ENCODE measurements around the gene SSUH2.

Gene SSUH2

GRCh38 chr3:8593021-8593827, 51.4 kb downstream of the SSUH2 start:
- no peak overlapping the region for H4K8ac ChIP-seq (ENCODE audit: low read length)
- H3K9ac ChIP-seq (ENCODE audit: low read length): no peak overlapping the region
- peak; percentile 8 for DNase-seq
- H3K9me3 ChIP-seq (ENCODE audit: control insufficient read depth, low read length): no peaks in the 10 kb centered on the region
- H2AK5ac ChIP-seq (ENCODE audit: low read length, severe bottlenecking): no peak overlapping the region
- H2BK15ac ChIP-seq (ENCODE audit: low read depth, poor library complexity, severe bottlenecking): no peak overlapping the region
- H2BK120ac ChIP-seq (ENCODE audit: low read depth, low read length): no peak overlapping the region
- H3K14ac ChIP-seq (ENCODE audit: low read length in 2 of 2): no peak overlapping the region
- H3K4me3 ChIP-seq (ENCODE audit: insufficient read depth in 1 of 2, low read depth in 1 of 2, low read length in 2 of 2): no peak overlapping the region
- no peaks in the 10 kb centered on the region for H3K36me3 ChIP-seq (ENCODE audit: control insufficient read depth in 1 of 2, insufficient read depth in 2 of 2, low read depth in 1 of 2, low read length in 2 of 2)
- H3K4me1 ChIP-seq (ENCODE audit: control insufficient read depth, insufficient read depth, low read depth, low read length): peaks cover 7% of the 10 kb centered on the region
- H3K4ac ChIP-seq (ENCODE audit: low read depth in 1 of 2, low read length in 2 of 2): no peak overlapping the region
- H3K27ac ChIP-seq (ENCODE audit: low read length, poor library complexity, severe bottlenecking): no peak overlapping the region
- no peak overlapping the region for H2AFZ ChIP-seq (ENCODE audit: low read depth, low read length)
- no peak overlapping the region for H3K4me2 ChIP-seq (ENCODE audit: low read length, poor library complexity, severe bottlenecking)
- no peaks in the 10 kb centered on the region for H3K79me1 ChIP-seq (replicated peaks; ENCODE audit: low read length, poor library complexity, severe bottlenecking)
- H3K18ac ChIP-seq (ENCODE audit: low read depth in 1 of 2, low read length in 2 of 2): peak overlapping the region in 1 of 2 experiments; percentile 60
- no peak overlapping the region for H3K23ac ChIP-seq (ENCODE audit: low read length in 2 of 2)
- no peaks in the 10 kb centered on the region for H3K27me3 ChIP-seq (ENCODE audit: control insufficient read depth in 1 of 2, insufficient read depth in 1 of 2, low read length in 2 of 2)
- peak overlapping the region; percentile 2 for H4K91ac ChIP-seq (ENCODE audit: low read length)
- no peak overlapping the region for H2BK5ac ChIP-seq (ENCODE audit: low read depth, low read length, poor library complexity, severe bottlenecking)
- WGBS: 86% methylated on average over 9 of the region's 9 CpGs
- no peak overlapping the region for H2BK12ac ChIP-seq (ENCODE audit: low read length in 2 of 2)

DNA sequence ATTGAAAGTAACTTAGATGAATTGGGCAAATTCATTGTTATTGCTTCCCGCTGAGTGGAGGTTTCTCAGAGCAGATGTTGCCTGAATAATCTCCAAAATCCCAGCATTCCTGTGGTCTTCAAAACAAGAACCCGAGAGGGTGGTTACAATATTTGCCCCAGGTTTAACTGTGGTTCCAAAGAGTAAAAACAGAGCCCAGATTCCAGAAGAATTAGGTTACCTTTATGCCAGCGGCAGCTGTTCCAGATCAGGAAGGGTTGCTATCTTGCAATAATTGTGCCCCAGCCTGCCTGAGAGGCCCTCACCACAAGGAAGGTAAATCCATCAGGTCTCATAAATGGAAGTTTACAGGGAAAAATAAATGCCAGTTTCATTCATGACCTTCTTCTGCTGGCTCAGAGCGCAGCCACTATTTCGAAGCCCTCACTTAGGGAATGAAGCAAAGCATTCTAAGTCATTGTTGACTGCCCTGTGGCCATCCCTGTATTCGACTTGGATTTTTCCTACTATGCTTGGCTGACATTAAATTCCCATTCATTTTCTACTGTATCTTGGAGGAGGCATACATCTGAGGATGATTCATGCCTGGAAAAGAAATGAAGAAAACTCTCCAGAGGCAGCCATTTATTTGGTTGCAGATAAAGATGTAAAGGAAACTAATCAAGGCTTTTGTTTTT, 54.6 kb downstream of the SSUH2 start:
- H3K9me3 ChIP-seq (ENCODE audit: control insufficient read depth, low read length): no peaks in the 10 kb centered on the region
- peak overlapping the region; percentile 95 for H2AK5ac ChIP-seq (ENCODE audit: low read length, severe bottlenecking)
- H3K79me1 ChIP-seq (replicated peaks; ENCODE audit: low read length, poor library complexity, severe bottlenecking): no peaks in the 10 kb centered on the region
- WGBS: 66% methylated on average over 5 of the region's 6 CpGs
- H2AFZ ChIP-seq (ENCODE audit: low read depth, low read length): no peak overlapping the region
- H2BK5ac ChIP-seq (ENCODE audit: low read depth, low read length, poor library complexity, severe bottlenecking): peak overlapping the region; percentile 39
- no peak overlapping the region for H3K14ac ChIP-seq (ENCODE audit: low read length in 2 of 2)
- no peak overlapping the region for H4K8ac ChIP-seq (ENCODE audit: low read length)
- H3K36me3 ChIP-seq (ENCODE audit: control insufficient read depth in 1 of 2, insufficient read depth in 2 of 2, low read depth in 1 of 2, low read length in 2 of 2): no peaks in the 10 kb centered on the region
- no peaks in the 10 kb centered on the region for H3K27me3 ChIP-seq (ENCODE audit: control insufficient read depth in 1 of 2, insufficient read depth in 1 of 2, low read length in 2 of 2)
- peak overlapping the region; percentile 98 for H3K27ac ChIP-seq (ENCODE audit: low read length, poor library complexity, severe bottlenecking)
- no peak overlapping the region for H3K9ac ChIP-seq (ENCODE audit: low read length)
- no peak overlapping the region for H4K91ac ChIP-seq (ENCODE audit: low read length)
- no peak overlapping the region for H3K4me3 ChIP-seq (ENCODE audit: insufficient read depth in 1 of 2, low read depth in 1 of 2, low read length in 2 of 2)
- no peak overlapping the region for H3K4me2 ChIP-seq (ENCODE audit: low read length, poor library complexity, severe bottlenecking)
- H3K23ac ChIP-seq (ENCODE audit: low read length in 2 of 2): no peak overlapping the region
- H2BK15ac ChIP-seq (ENCODE audit: low read depth, poor library complexity, severe bottlenecking): no peak overlapping the region
- no peak overlapping the region for H2BK12ac ChIP-seq (ENCODE audit: low read length in 2 of 2)
- H3K4me1 ChIP-seq (ENCODE audit: control insufficient read depth, insufficient read depth, low read depth, low read length): peaks cover 7% of the 10 kb centered on the region
- no peak overlapping the region for H2BK120ac ChIP-seq (ENCODE audit: low read depth, low read length)
- peak; percentile 21 for DNase-seq
- H3K4ac ChIP-seq (ENCODE audit: low read depth in 1 of 2, low read length in 2 of 2): peak overlapping the region in 1 of 2 experiments; percentile 13
- no peak overlapping the region for H3K18ac ChIP-seq (ENCODE audit: low read depth in 1 of 2, low read length in 2 of 2)

GRCh38 chr3:8584661-8585060, 59.9 kb downstream of the SSUH2 start:
- Histone ChIP-seq H2BK12ac (ENCODE audit: low read length in 2 of 2) (no peak overlapping the region), H3K4ac (ENCODE audit: low read depth in 1 of 2, low read length in 2 of 2) (no peak overlapping the region), H4K8ac (ENCODE audit: low read length) (no peak overlapping the region), H3K27me3 (ENCODE audit: control insufficient read depth in 1 of 2, insufficient read depth in 1 of 2, low read length in 2 of 2) (no peaks in the 10 kb centered on the region), H3K4me1 (ENCODE audit: control insufficient read depth, insufficient read depth, low read depth, low read length) (no peaks in the 10 kb centered on the region), H4K91ac (ENCODE audit: low read length) (no peak overlapping the region), H2BK15ac (ENCODE audit: low read depth, poor library complexity, severe bottlenecking) (no peak overlapping the region), H2BK120ac (ENCODE audit: low read depth, low read length) (no peak overlapping the region), H3K9ac (ENCODE audit: low read length) (no peak overlapping the region), H3K9me3 (ENCODE audit: control insufficient read depth, low read length) (no peaks in the 10 kb centered on the region), H2AK5ac (ENCODE audit: low read length, severe bottlenecking) (no peak overlapping the region), H2AFZ (ENCODE audit: low read depth, low read length) (no peak overlapping the region), H3K18ac (ENCODE audit: low read depth in 1 of 2, low read length in 2 of 2) (no peak overlapping the region), H3K4me2 (ENCODE audit: low read length, poor library complexity, severe bottlenecking) (no peak overlapping the region), H3K79me1 (replicated peaks; ENCODE audit: low read length, poor library complexity, severe bottlenecking) (no peaks in the 10 kb centered on the region), H3K4me3 (ENCODE audit: insufficient read depth in 1 of 2, low read depth in 1 of 2, low read length in 2 of 2) (no peak overlapping the region), H3K27ac (ENCODE audit: low read length, poor library complexity, severe bottlenecking) (no peak overlapping the region), H2BK5ac (ENCODE audit: low read depth, low read length, poor library complexity, severe bottlenecking) (no peak overlapping the region), H3K23ac (ENCODE audit: low read length in 2 of 2) (no peak overlapping the region), H3K14ac (ENCODE audit: low read length in 2 of 2) (no peak overlapping the region), H3K36me3 (ENCODE audit: control insufficient read depth in 1 of 2, insufficient read depth in 2 of 2, low read depth in 1 of 2, low read length in 2 of 2) (no peaks in the 10 kb centered on the region)
- no peak for DNase-seq
- 97% methylated on average over 2 of the region's 2 CpGs for whole genome bisulfite sequencing

- H3K4me3 ChIP-seq (ENCODE audit: insufficient read depth in 1 of 2, low read depth in 1 of 2, low read length in 2 of 2): no peak overlapping the region
- H2BK5ac ChIP-seq (ENCODE audit: low read depth, low read length, poor library complexity, severe bottlenecking): no peak overlapping the region
- no peak overlapping the region for H3K23ac ChIP-seq (ENCODE audit: low read length in 2 of 2)
- no peak overlapping the region for H2AFZ ChIP-seq (ENCODE audit: low read depth, low read length)
- no peak overlapping the region for H3K18ac ChIP-seq (ENCODE audit: low read depth in 1 of 2, low read length in 2 of 2)
- H2BK120ac ChIP-seq (ENCODE audit: low read depth, low read length): no peak overlapping the region
- no peak overlapping the region for H4K91ac ChIP-seq (ENCODE audit: low read length)
- no peaks in the 10 kb centered on the region for H3K79me1 ChIP-seq (replicated peaks; ENCODE audit: low read length, poor library complexity, severe bottlenecking)
- no peak overlapping the region for H3K4me2 ChIP-seq (ENCODE audit: low read length, poor library complexity, severe bottlenecking)
- H3K9ac ChIP-seq (ENCODE audit: low read length): no peak overlapping the region
- no peak overlapping the region for H2BK12ac ChIP-seq (ENCODE audit: low read length in 2 of 2)
- no peaks in the 10 kb centered on the region for H3K9me3 ChIP-seq (ENCODE audit: control insufficient read depth, low read length)
- 90% methylated on average over 6 of the region's 6 CpGs for WGBS
- H3K27ac ChIP-seq (ENCODE audit: low read length, poor library complexity, severe bottlenecking): no peak overlapping the region
- H3K4me1 ChIP-seq (ENCODE audit: control insufficient read depth, insufficient read depth, low read depth, low read length): no peaks in the 10 kb centered on the region
- H3K36me3 ChIP-seq (ENCODE audit: control insufficient read depth in 1 of 2, insufficient read depth in 2 of 2, low read depth in 1 of 2, low read length in 2 of 2): no peaks in the 10 kb centered on the region
- H2BK15ac ChIP-seq (ENCODE audit: low read depth, poor library complexity, severe bottlenecking): no peak overlapping the region
- no peak overlapping the region for H3K14ac ChIP-seq (ENCODE audit: low read length in 2 of 2)
- H4K8ac ChIP-seq (ENCODE audit: low read length): no peak overlapping the region
- no peak for DNase-seq
- H3K4ac ChIP-seq (ENCODE audit: low read depth in 1 of 2, low read length in 2 of 2): no peak overlapping the region
- peak overlapping the region; percentile 30 for H2AK5ac ChIP-seq (ENCODE audit: low read length, severe bottlenecking)
- H3K27me3 ChIP-seq (ENCODE audit: control insufficient read depth in 1 of 2, insufficient read depth in 1 of 2, low read length in 2 of 2): no peaks in the 10 kb centered on the region
These were observed 62.7 kb downstream of the SSUH2 start for GRCh38 chr3:8581806-8582445.

All from mesenchymal stem cell (in vitro differentiated cells and primary cell).